ENCODE data around the gene MAP1S. TPM values are rescaled to one million over a fixed set of nuclear protein-coding genes. Genes with fewer than 3 reads are reported as not detected.

MAP1S gene
- total and polyA plus RNA-seq, 2 of the 8 experiments (the other 6 are each of a cell fraction or from before 2014, with no cell fraction given), result 66.7 to 115 TPM

DNA sequence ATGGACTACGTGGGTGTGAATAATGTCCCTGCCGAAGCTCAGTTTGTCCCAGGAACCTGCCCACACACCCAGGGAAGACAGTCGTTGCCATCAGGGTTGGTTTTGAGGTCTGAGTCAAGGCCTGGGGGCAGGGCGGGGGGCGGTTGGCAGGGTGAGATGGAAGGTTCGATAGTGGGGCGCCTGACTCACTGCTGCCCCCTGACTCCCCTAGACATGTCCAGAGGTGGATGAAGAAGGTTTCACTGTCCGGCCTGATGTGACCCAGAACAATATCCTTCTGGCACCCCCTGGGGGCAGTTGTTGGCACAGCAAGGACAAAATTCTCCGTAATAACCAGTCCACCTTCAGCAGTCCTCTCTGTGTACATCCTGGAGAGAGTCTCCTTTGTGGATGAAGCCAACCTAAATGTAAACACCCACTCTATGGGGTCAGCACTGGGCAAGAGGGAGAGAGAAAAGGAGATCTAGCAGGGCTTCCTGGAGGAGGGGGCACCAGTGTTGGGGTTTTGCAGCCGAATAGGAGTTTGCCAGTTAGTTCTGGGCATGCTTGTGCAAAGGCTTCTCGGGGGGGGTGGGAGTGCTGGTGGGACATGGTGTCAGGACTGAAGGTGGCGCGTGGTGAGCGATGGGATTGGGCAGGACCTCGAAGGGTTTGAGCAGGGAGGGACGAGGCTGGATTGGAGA lies 56.1 kb downstream of the MAP1S start:
- Histone ChIP-seq H2BK12ac (ENCODE audit: low read depth, low read length) (no peak overlapping the region), H3K36me3 (ENCODE audit: control insufficient read depth in 2 of 4, insufficient read depth in 4 of 4, low read length in 3 of 4) (no peaks in the 10 kb centered on the region), H3K4ac (replicated peaks; ENCODE audit: insufficient read length, low read depth, low read length) (no peak overlapping the region), H3K4me1 (replicated peaks in 1 of 4; ENCODE audit: control insufficient read depth in 3 of 4, insufficient read depth in 4 of 4, low read length in 3 of 4) (peaks cover 0 to 9% (median 6%) of the 10 kb centered on the region in 4 experiments; a peak in 5 of 7 replicates), H4K20me1 (replicated peaks in 1 of 2; ENCODE audit: control insufficient read depth in 1 of 2, insufficient read depth in 2 of 2, low read length in 2 of 2) (peaks cover 0 to 2% of the 10 kb centered on the region in 2 experiments), H3K23me2 (ENCODE audit: low read depth, low read length) (peaks cover 8% of the 10 kb centered on the region), H2BK120ac (replicated peaks; ENCODE audit: low read depth, low read length) (no peak overlapping the region), H3K4me2 (ENCODE audit: insufficient read depth in 1 of 2, low read depth in 2 of 2, low read length in 2 of 2) (no peak overlapping the region), H4K5ac (ENCODE audit: insufficient read length, low read depth, low read length) (no peak overlapping the region), H2AFZ (ENCODE audit: low read length) (no peak overlapping the region), H3K9me3 (ENCODE audit: insufficient read depth in 2 of 2, low read depth in 1 of 2, low read length in 1 of 2) (no peaks in the 10 kb centered on the region), H3K27ac (ENCODE audit: low read depth, low read length) (no peak overlapping the region), H3K56ac (replicated peaks; ENCODE audit: insufficient read length, low read depth, low read length) (no peak overlapping the region), H3K79me2 (ENCODE audit: control insufficient read depth in 1 of 2, insufficient read depth in 2 of 2, low read length in 2 of 2) (no peaks in the 10 kb centered on the region), H2BK15ac (ENCODE audit: low read length) (peak overlapping the region; percentile 40; the same call in 1 of the 2 replicates), H3K23ac (ENCODE audit: insufficient read length) (no peak overlapping the region), H3K79me1 (ENCODE audit: low read depth, low read length) (peaks cover 5% of the 10 kb centered on the region; the same call in 1 of the 2 replicates), H3K27me3 (replicated peaks in 1 of 4; ENCODE audit: control insufficient read depth in 3 of 4, extremely low read depth in 1 of 4, insufficient read depth in 3 of 4, low read length in 3 of 4) (no peaks in the 10 kb centered on the region), H2BK5ac (ENCODE audit: low read depth, low read length) (no peak overlapping the region), H3K18ac (ENCODE audit: extremely low read depth, low read length) (no peak overlapping the region), H3K14ac (ENCODE audit: insufficient read length) (no peak overlapping the region), H3K4me3 (ENCODE audit: extremely low read depth in 1 of 4, insufficient read depth in 2 of 4, low read depth in 3 of 4, low read length in 4 of 4) (no peak overlapping the region), H2AK5ac (ENCODE audit: low read depth, low read length) (no peak overlapping the region), H2BK20ac (ENCODE audit: low read length) (no peak overlapping the region), H4K91ac (replicated peaks; ENCODE audit: insufficient read length, low read length) (no peak overlapping the region), H4K8ac (ENCODE audit: extremely low read depth, insufficient read depth, low read length) (peak overlapping the region; percentile 51; the same call in 1 of the 2 replicates), H3K9ac (replicated peaks in 1 of 4; ENCODE audit: extremely low read depth in 1 of 4, low read depth in 3 of 4, low read length in 3 of 4) (no peak overlapping the region)
- POLR2A ChIA-PET (ENCODE audit: partially characterized antibody), result interaction anchor here (1.1 to 1.5 kb wide), 2 partner anchors 12 to 84 kb away, joined by 3 read pairs; partner anchors contain the start of gene RPL18A
- TF ChIP-seq KDM1A (IDR thresholded peaks at IDR 0.05; ENCODE audit: borderline replicate concordance, low read length), result peak; percentile 11; the same call in 1 of the 2 replicates
- TF ChIP-seq ATF3 (IDR thresholded peaks at IDR 0.05; ENCODE audit: insufficient read depth, low read depth, low read length), result 0 out of 2 replicates have a peak, but pooled peaks have one; percentile 12
- TF ChIP-seq POLR2AphosphoS5 (IDR thresholded peaks at IDR 0.05; ENCODE audit: low read depth, low read length), result no peak
- peak; percentile 55 to 76 for TF ChIP-seq RAD21 (IDR thresholded peaks at IDR 0.05 in 1 of 2, conservative IDR thresholded peaks at IDR 0.05 in 1 of 2; ENCODE audit: low read depth in 2 of 2, low read length in 2 of 2)
- TF ChIP-seq, protein P1, sequence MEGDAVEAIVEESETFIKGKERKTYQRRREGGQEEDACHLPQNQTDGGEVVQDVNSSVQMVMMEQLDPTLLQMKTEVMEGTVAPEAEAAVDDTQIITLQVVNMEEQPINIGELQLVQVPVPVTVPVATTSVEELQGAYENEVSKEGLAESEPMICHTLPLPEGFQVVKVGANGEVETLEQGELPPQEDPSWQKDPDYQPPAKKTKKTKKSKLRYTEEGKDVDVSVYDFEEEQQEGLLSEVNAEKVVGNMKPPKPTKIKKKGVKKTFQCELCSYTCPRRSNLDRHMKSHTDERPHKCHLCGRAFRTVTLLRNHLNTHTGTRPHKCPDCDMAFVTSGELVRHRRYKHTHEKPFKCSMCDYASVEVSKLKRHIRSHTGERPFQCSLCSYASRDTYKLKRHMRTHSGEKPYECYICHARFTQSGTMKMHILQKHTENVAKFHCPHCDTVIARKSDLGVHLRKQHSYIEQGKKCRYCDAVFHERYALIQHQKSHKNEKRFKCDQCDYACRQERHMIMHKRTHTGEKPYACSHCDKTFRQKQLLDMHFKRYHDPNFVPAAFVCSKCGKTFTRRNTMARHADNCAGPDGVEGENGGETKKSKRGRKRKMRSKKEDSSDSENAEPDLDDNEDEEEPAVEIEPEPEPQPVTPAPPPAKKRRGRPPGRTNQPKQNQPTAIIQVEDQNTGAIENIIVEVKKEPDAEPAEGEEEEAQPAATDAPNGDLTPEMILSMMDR (IDR thresholded peaks at IDR 0.05; ENCODE audit: control extremely low read depth in 1 of 3, insufficient read depth in 1 of 3, low read depth in 1 of 3, low read length in 3 of 3), result peak; percentile 62 to 90 (median 87)
- no peak for TF ChIP-seq SP4 (IDR thresholded peaks at IDR 0.05; ENCODE audit: low read length)
- CTCF ChIA-PET (ENCODE audit: partially characterized antibody), result interaction anchor here (0.5 to 4.4 kb wide), 47 partner anchors 9 to 504 kb away, joined by 3 to 38 read pairs (median 4); partner anchors contain the start of genes B3GNT3, CCDC124, FCHO1 and JAK3
- WGBS, 2 experiments (ENCODE audit: extremely low coverage in 1 of 2, insufficient coverage in 1 of 2, insufficient read length in 1 of 2, insufficient replicate concordance in 2 of 2, low coverage in 1 of 2, low lambda C conversion rate in 2 of 2, missing lambda C conversion rate in 1 of 2), result 71% methylated on average over 12 of the region's 16 CpGs; no CpG with 5 or more reads in 1 of the 2 experiments
- FAIRE-seq (no peak), DNase-seq (ENCODE audit: low read depth in 1 of 2, low spot score in 2 of 2) (peak in 1 of 2 experiments; percentile 92)
